ENCODE measurements around the gene NAV3. TPM values are rescaled to one million over a fixed set of nuclear protein-coding genes. Genes with fewer than 3 reads are reported as not detected.

Gene NAV3
- total RNA-seq, 2 donors from 2014 or later, result 2.6 to 6.6 TPM

DNA sequence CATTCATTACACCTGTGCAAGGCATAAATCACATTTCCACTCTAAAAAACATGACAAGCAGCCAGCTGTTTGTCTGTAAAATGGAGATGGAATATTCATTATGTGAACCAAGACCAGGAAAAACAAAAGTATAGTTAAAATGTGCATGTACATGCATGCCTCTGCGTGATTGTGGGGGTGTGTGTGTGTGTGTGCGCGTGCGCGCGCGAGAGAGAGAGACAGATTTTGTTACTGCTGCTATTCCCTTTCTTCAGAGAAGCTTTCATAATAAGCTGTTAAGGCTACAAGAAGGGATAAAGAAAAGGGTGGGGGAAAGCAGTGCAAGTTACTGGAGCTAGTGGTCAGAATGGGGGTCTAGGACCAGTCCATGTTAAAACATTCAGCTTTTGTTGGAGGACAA lies 430.3 kb downstream of the NAV3 start:
- Histone ChIP-seq H3K4me1 (no peaks in the 10 kb centered on the region), H3K36me3 (replicated peaks in 1 of 2; ENCODE audit: insufficient read depth in 1 of 2, low read depth in 2 of 2) (no peaks in the 10 kb centered on the region), H3K27me3 (no peaks in the 10 kb centered on the region), H3K9me3 (no peaks in the 10 kb centered on the region), H3K4me3 (no peak overlapping the region), H3K27ac (no peak overlapping the region)
- no peak for TF ChIP-seq POLR2A (IDR thresholded peaks at IDR 0.05)
- TF ChIP-seq, protein P1, sequence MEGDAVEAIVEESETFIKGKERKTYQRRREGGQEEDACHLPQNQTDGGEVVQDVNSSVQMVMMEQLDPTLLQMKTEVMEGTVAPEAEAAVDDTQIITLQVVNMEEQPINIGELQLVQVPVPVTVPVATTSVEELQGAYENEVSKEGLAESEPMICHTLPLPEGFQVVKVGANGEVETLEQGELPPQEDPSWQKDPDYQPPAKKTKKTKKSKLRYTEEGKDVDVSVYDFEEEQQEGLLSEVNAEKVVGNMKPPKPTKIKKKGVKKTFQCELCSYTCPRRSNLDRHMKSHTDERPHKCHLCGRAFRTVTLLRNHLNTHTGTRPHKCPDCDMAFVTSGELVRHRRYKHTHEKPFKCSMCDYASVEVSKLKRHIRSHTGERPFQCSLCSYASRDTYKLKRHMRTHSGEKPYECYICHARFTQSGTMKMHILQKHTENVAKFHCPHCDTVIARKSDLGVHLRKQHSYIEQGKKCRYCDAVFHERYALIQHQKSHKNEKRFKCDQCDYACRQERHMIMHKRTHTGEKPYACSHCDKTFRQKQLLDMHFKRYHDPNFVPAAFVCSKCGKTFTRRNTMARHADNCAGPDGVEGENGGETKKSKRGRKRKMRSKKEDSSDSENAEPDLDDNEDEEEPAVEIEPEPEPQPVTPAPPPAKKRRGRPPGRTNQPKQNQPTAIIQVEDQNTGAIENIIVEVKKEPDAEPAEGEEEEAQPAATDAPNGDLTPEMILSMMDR (IDR thresholded peaks at IDR 0.05), result no peak
- intact Hi-C loops (cut with DNase I), result no loop called here
- ATAC-seq, result no peak
- 88 to 93% methylated on average over 7 of the region's 7 CpGs for WGBS, 2 donors
- no peak for DNase-seq

GRCh38 chr12:78261901-78262300 lies 431.2 kb downstream of the NAV3 start:
- no peak for ATAC-seq
- no peaks in the 10 kb centered on the region for H3K9me3 ChIP-seq
- intact Hi-C loops (cut with DNase I), result no loop called here
- TF ChIP-seq, protein P1 (IDR thresholded peaks at IDR 0.05), result no peak
- TF ChIP-seq POLR2A (IDR thresholded peaks at IDR 0.05), result no peak
- WGBS, 2 donors, result 28 to 66% methylated on average over 2 of the region's 2 CpGs
- no peak overlapping the region for H3K27ac ChIP-seq
- H3K4me3 ChIP-seq, result no peak overlapping the region
- no peaks in the 10 kb centered on the region for H3K4me1 ChIP-seq
- DNase-seq, result no peak
- no peaks in the 10 kb centered on the region for H3K27me3 ChIP-seq
- H3K36me3 ChIP-seq (replicated peaks in 1 of 2; ENCODE audit: insufficient read depth in 1 of 2, low read depth in 2 of 2), result no peaks in the 10 kb centered on the region

Data from body of pancreas (tissue), 4 donors.